C4-2B (cell line): ENCODE data around the gene ARL5B.

Source experiments
- ZFX ChIP-seq: fragments of 450-650 bp; IDR thresholded peaks from 2 replicates; pipeline ENCODE4 v1.6.1; 2017
- TF ChIP-seq, protein P1 (sequence below): fragments of 450-650 bp; conservative IDR thresholded peaks from 2 replicates; pipeline ENCODE4 v1.5.1; 2017; ENCODE audit warnings: mild to moderate bottlenecking

DNA sequence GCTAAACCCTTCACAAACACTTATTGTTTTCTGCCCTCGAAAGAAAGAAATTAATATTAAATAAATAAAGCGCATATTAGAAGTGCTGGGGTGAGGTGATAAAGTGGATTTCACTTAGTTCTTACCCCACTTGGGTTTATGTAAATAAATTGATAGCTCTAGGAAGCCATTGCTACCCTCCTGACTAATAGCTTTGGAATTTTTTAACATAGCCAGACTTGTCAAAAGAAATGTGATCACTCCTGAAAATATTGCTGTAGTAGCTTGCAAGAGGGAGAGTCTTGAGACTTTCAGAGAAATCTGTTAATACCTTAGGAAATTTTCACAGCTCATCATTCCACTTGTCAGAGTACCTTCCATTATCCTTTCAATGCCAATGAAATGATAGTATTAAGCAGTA is 7.6 kb downstream of the ARL5B start:
- TF ChIP-seq, protein P1, sequence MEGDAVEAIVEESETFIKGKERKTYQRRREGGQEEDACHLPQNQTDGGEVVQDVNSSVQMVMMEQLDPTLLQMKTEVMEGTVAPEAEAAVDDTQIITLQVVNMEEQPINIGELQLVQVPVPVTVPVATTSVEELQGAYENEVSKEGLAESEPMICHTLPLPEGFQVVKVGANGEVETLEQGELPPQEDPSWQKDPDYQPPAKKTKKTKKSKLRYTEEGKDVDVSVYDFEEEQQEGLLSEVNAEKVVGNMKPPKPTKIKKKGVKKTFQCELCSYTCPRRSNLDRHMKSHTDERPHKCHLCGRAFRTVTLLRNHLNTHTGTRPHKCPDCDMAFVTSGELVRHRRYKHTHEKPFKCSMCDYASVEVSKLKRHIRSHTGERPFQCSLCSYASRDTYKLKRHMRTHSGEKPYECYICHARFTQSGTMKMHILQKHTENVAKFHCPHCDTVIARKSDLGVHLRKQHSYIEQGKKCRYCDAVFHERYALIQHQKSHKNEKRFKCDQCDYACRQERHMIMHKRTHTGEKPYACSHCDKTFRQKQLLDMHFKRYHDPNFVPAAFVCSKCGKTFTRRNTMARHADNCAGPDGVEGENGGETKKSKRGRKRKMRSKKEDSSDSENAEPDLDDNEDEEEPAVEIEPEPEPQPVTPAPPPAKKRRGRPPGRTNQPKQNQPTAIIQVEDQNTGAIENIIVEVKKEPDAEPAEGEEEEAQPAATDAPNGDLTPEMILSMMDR = no peak
- TF ChIP-seq ZFX = no peak
